ENCODE results near the gene APBA3. TPM values are rescaled to one million over a fixed set of nuclear protein-coding genes. Genes with fewer than 3 reads are reported as not detected.

Gene APBA3
- total and polyA plus RNA-seq, 5 donors, result 10.5 to 14.0 (median 12.7) TPM

DNA sequence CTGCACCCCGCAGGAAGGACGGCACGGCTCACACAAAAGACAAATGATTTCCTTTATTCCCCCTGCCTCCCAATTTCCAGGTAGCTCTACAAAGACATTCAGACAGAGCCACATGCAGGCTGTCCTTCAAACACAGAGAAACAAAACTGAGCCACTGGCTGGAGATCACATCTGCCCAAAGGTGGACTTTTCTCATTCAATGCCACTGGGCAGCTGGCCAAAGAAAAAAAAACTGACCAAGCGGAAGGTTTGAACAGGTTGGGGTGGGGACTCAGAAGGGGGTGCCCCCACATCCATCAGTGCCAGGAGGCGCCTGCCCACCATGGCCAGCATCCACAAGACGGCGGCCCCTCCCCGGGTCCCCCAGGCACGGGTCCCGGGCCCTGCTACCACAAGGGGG, 42.5 kb upstream of the APBA3 start:
- Histone ChIP-seq H3K4me3 (ENCODE audit: low read length) (no peak overlapping the region), H3K9me3 (ENCODE audit: control insufficient read depth, low read length) (no peaks in the 10 kb centered on the region), H3K4me1 (ENCODE audit: control insufficient read depth, insufficient read depth, low read length) (no peaks in the 10 kb centered on the region), H3K27me3 (ENCODE audit: control insufficient read depth, insufficient read depth) (no peaks in the 10 kb centered on the region), H3K27ac (ENCODE audit: low read length) (no peak overlapping the region)
- ATAC-seq (no peak), DNase-seq (peak in 1 of 3 donors; percentile 46)
- 77% methylated on average over 10 of the region's 10 CpGs for WGBS
- intact Hi-C loops (cut with DNase I), result no loop called here

DNA sequence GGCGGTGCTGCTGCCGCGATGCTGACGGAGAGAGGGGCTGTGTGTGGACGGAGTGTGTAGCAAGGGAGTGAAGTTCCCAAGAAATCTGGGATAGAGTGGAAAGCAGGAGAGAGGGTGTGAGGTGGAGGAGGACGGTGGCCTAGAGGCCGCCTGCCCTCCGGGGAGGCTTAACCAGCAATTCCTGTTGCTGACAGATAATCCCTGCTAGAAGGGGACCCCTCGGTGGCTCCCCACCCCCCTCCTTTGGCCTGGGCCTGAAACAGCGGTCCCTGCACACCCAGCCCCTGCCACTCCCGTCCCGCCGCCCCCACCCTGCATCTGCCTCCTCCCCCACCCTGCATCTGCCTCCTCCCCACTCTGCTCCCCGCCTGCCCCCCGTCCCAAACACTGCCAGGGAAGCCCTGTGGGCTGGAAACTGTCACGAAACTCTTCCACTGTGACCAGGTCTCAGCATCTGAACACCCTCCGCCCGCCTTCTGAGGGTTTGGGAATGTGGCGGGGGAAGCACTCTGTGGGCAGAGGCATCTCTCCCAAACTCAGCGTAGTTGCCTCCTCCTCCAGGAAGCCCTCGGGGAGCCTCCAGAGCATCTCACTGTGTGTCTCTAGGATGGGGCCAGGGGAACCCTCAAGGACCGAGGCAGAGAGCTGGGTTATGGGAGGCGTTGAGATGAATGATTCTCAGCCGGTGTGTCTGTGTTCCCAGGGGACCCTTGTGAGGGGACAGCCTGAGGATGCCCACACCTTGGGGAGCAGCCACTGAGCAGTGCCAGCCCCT, 41.8 kb upstream of the APBA3 start:
- no peaks in the 10 kb centered on the region for H3K27me3 ChIP-seq (ENCODE audit: control insufficient read depth, insufficient read depth)
- no peaks in the 10 kb centered on the region for H3K4me1 ChIP-seq (ENCODE audit: control insufficient read depth, insufficient read depth, low read length)
- DNase-seq, result peak in 1 of 3 donors; percentile 42
- no peak overlapping the region for H3K27ac ChIP-seq (ENCODE audit: low read length)
- ATAC-seq, result no peak
- intact Hi-C loops (cut with DNase I), result no loop called here
- WGBS, result 78% methylated on average over 24 of the region's 24 CpGs
- no peaks in the 10 kb centered on the region for H3K9me3 ChIP-seq (ENCODE audit: control insufficient read depth, low read length)
- no peak overlapping the region for H3K4me3 ChIP-seq (ENCODE audit: low read length)

GRCh38 chr19:3801412-3802096, 40.1 kb upstream of the APBA3 start:
- DNase-seq, result peak in 2 of 3 donors; percentile 42 to 77
- Histone ChIP-seq H3K9me3 (ENCODE audit: control insufficient read depth, low read length) (no peaks in the 10 kb centered on the region), H3K27ac (ENCODE audit: low read length) (no peak overlapping the region), H3K4me3 (ENCODE audit: low read length) (no peak overlapping the region), H3K4me1 (ENCODE audit: control insufficient read depth, insufficient read depth, low read length) (no peaks in the 10 kb centered on the region), H3K27me3 (ENCODE audit: control insufficient read depth, insufficient read depth) (no peaks in the 10 kb centered on the region)
- intact Hi-C loops (cut with DNase I), result no loop called here
- peak; percentile 42 to 67 for ATAC-seq
- 2% methylated on average over 46 of the region's 46 CpGs for WGBS

- Histone ChIP-seq H3K27ac (ENCODE audit: low read length) (no peak overlapping the region), H3K27me3 (ENCODE audit: control insufficient read depth, insufficient read depth) (no peaks in the 10 kb centered on the region), H3K9me3 (ENCODE audit: control insufficient read depth, low read length) (no peaks in the 10 kb centered on the region), H3K4me3 (ENCODE audit: low read length) (no peak overlapping the region), H3K4me1 (ENCODE audit: control insufficient read depth, insufficient read depth, low read length) (no peaks in the 10 kb centered on the region)
- no peak for ATAC-seq
- intact Hi-C loops (cut with DNase I), result no loop called here
- WGBS, result 35% methylated on average over 21 of the region's 21 CpGs
- DNase-seq, result no peak
Measured at GRCh38 chr19:3800996-3801395, 39.5 kb upstream of the APBA3 start.

- Histone ChIP-seq H3K27me3 (ENCODE audit: control insufficient read depth, insufficient read depth) (no peaks in the 10 kb centered on the region), H3K27ac (ENCODE audit: low read length) (no peak overlapping the region), H3K4me3 (ENCODE audit: low read length) (no peak overlapping the region), H3K9me3 (ENCODE audit: control insufficient read depth, low read length) (no peaks in the 10 kb centered on the region), H3K4me1 (ENCODE audit: control insufficient read depth, insufficient read depth, low read length) (no peaks in the 10 kb centered on the region)
- intact Hi-C loops (cut with DNase I), result no loop called here
- DNase-seq, result peak in 1 of 3 donors; percentile 12
- 69% methylated on average over 6 of the region's 6 CpGs for WGBS
- ATAC-seq, result no peak
Measured at GRCh38 chr19:3798137-3798536, 36.6 kb upstream of the APBA3 start.

DNA sequence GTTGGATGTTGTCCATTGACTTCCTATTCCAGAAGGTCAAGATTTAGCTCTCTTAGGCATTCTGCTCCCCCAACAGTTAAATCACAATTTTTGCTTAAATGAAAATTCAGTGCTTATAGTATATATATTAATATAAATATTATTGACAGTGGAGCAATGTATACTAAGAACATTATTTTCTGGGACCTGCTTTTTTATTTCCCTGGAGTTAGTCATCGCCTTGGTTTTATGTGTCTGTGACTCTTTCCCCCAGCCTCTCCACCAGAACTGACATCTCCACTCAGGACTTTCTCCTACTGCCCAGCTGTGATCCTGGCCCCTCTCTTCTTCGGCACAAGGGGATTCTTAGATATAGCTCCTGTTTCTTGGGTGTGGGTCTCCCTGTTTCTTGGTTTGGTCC, 34.9 kb upstream of the APBA3 start:
- no peak overlapping the region for H3K27ac ChIP-seq (ENCODE audit: low read length)
- no peaks in the 10 kb centered on the region for H3K27me3 ChIP-seq (ENCODE audit: control insufficient read depth, insufficient read depth)
- ATAC-seq (no peak), DNase-seq (no peak)
- H3K9me3 ChIP-seq (ENCODE audit: control insufficient read depth, low read length), result no peaks in the 10 kb centered on the region
- no peak overlapping the region for H3K4me3 ChIP-seq (ENCODE audit: low read length)
- intact Hi-C loops (cut with DNase I), result no loop called here
- H3K4me1 ChIP-seq (ENCODE audit: control insufficient read depth, insufficient read depth, low read length), result no peaks in the 10 kb centered on the region
- 93% methylated on average over 2 of the region's 2 CpGs for WGBS

DNA sequence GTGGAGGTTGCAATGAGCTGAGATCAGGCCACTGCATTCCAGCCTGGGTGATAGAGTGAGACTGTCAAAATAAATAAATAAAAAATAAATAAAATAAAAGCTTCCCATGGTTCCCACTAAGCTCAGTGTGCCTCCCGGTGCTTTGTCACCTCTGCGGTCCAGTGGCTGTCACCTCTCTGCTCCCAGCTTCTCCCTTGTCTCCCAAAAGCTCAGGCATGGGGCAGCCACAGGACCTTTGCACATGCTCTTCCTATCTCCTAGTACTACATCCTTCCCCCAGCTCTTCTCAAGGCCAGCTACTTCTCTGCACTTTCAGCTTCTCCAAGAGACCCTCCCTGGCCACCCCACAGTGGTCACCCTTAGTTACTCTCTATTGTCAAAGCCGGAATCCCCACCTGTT, 32.3 kb upstream of the APBA3 start:
- peak in 1 of 3 donors; percentile 0 for DNase-seq
- Histone ChIP-seq H3K9me3 (ENCODE audit: control insufficient read depth, low read length) (no peaks in the 10 kb centered on the region), H3K27me3 (ENCODE audit: control insufficient read depth, insufficient read depth) (no peaks in the 10 kb centered on the region), H3K4me3 (ENCODE audit: low read length) (no peak overlapping the region), H3K4me1 (ENCODE audit: control insufficient read depth, insufficient read depth, low read length) (no peaks in the 10 kb centered on the region), H3K27ac (ENCODE audit: low read length) (no peak overlapping the region)
- intact Hi-C loops (cut with DNase I), result no loop called here
- ATAC-seq, result no peak
- 96% methylated on average over 3 of the region's 3 CpGs for WGBS

DNA sequence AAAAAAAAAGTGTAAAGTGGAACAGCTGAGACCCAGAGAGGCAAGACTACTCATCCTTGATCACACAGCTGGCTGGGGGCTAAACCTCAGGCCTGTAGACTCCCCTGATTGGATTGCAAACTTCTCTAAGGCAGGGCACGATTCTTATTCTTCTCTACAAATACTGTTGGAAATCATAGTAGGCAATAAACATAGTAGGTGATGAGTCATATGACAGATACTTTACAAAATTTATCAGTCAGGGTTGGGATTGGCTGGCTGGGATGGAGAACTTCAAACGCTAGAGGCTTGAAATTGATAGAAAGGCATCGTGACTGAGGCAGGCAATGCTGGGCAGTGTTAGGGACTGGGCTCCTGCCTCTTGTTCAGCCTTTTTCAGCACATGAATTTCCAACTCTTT, 30.6 kb upstream of the APBA3 start:
- 73% methylated on average over 3 of the region's 3 CpGs for WGBS
- no peak overlapping the region for H3K27ac ChIP-seq (ENCODE audit: low read length)
- H3K27me3 ChIP-seq (ENCODE audit: control insufficient read depth, insufficient read depth), result no peaks in the 10 kb centered on the region
- H3K4me3 ChIP-seq (ENCODE audit: low read length), result no peak overlapping the region
- ATAC-seq, result no peak
- intact Hi-C loops (cut with DNase I), result no loop called here
- no peaks in the 10 kb centered on the region for H3K9me3 ChIP-seq (ENCODE audit: control insufficient read depth, low read length)
- no peaks in the 10 kb centered on the region for H3K4me1 ChIP-seq (ENCODE audit: control insufficient read depth, insufficient read depth, low read length)
- DNase-seq, result peak in 1 of 3 donors; percentile 9

DNA sequence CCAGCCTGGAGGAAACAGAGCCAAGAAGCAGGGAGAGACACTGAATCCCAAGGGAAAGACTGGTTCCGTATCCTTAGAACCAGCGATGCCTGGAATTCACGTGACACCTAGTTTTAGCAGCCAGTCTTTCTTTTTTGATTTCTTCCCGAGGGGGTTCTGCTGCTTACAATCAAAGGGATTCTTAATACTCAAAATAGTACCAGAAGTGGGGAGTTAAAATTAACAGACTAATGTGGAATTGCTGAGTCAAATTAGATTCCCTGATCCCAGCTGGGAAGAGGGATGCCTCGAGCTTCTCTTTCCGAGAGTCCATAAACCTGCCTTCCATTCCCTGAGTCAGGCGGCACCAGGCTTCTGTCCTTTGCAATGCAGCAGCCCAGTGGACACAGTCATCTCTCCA, 29.4 kb upstream of the APBA3 start:
- Histone ChIP-seq H3K4me3 (ENCODE audit: low read length) (no peak overlapping the region), H3K27ac (ENCODE audit: low read length) (no peak overlapping the region), H3K27me3 (ENCODE audit: control insufficient read depth, insufficient read depth) (no peaks in the 10 kb centered on the region), H3K4me1 (ENCODE audit: control insufficient read depth, insufficient read depth, low read length) (no peaks in the 10 kb centered on the region), H3K9me3 (ENCODE audit: control insufficient read depth, low read length) (no peaks in the 10 kb centered on the region)
- DNase-seq, result peak in 1 of 3 donors; percentile 1
- intact Hi-C loops (cut with DNase I), result no loop called here
- ATAC-seq, result no peak
- WGBS, result 82% methylated on average over 7 of the region's 7 CpGs

DNA sequence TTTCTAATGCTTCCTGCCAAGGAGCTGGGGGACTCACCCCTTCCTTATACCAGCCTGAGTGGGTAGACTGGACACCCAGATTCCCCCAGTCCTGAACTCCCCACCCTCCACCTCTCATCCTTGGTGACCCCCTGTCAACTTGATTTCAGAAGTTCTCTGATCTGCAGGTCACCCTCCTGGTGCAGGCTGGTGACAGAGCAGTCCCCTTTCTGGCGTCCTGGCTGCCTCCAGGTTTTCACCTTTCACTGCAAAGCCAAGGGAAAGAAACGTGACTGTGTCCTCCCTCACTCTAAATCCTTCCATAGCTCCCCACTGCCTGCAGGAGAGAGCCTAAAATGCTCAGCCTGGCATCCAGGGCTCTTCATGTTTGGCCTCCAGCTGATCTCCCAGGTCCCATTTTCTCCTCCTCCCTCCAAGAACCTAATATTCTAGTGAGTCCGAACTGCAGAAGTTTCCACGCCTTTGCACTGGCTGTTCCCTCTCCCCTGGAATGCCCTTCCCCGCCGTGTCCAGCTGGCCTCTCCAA, 28.8 kb upstream of the APBA3 start:
- H3K27ac ChIP-seq (ENCODE audit: low read length), result no peak overlapping the region
- no peaks in the 10 kb centered on the region for H3K27me3 ChIP-seq (ENCODE audit: control insufficient read depth, insufficient read depth)
- no peak for ATAC-seq
- no peak overlapping the region for H3K4me3 ChIP-seq (ENCODE audit: low read length)
- H3K4me1 ChIP-seq (ENCODE audit: control insufficient read depth, insufficient read depth, low read length), result no peaks in the 10 kb centered on the region
- WGBS, result 61% methylated on average over 6 of the region's 6 CpGs
- DNase-seq, result peak in 1 of 3 donors; percentile 9
- intact Hi-C loops (cut with DNase I), result no loop called here
- no peaks in the 10 kb centered on the region for H3K9me3 ChIP-seq (ENCODE audit: control insufficient read depth, low read length)

DNA sequence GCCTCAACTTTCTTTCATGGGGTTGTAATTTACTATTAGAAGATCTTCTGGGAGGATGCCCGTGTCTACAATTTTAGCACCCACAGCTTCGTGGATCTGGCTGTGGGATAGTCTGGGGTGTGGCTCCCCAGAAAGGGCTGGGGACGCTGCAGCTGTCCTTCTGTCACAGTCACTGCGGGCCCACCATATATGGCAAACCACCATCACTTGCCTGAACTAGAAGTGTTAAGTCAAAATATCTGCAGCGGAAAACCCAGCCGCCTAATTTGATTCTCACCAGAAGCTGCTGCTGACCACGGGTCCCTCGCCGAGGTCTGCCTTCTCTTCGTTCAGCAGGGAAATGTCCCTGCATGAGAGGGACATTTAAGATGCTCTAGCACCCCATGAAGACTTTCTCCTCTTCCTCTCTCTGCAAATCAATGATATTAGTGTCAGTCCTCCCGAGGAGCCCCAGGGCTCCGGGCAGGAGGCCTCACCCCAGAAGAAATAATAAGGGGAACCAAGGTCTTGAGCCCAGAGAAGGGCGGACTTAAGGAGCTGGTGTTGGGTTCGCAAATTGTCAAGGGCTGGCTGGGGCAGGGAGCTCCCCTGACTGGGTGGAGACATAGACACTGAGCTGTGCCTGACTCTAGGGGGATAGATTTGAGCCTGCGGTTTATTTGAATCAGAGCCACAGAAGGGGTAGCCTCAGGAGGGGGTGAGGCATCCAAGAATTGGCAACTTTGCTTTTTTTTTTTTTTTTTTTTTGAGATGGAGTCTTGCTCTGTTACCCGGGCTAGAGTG, 27.7 kb upstream of the APBA3 start:
- ATAC-seq, result no peak
- Histone ChIP-seq H3K9me3 (ENCODE audit: control insufficient read depth, low read length) (no peaks in the 10 kb centered on the region), H3K27ac (ENCODE audit: low read length) (no peak overlapping the region), H3K4me1 (ENCODE audit: control insufficient read depth, insufficient read depth, low read length) (no peaks in the 10 kb centered on the region), H3K4me3 (ENCODE audit: low read length) (no peak overlapping the region), H3K27me3 (ENCODE audit: control insufficient read depth, insufficient read depth) (no peaks in the 10 kb centered on the region)
- 47% methylated on average over 15 of the region's 16 CpGs for WGBS
- peak in 1 of 3 donors; percentile 31 for DNase-seq
- intact Hi-C loops (cut with DNase I), result no loop called here
